Stimulated activated CD8-positive, alpha-beta memory T cell treated with anti-CD3 and anti-CD28 coated beads, Interleukin-15, amount 100 ng/mL, for 24 hours (primary cell): Measurements from ENCODE around the gene IDUA.

Experiments
- DNase-seq: peaks from one replicate; pipeline ENCODE4 v3.0.0-alpha.2; 2020; ENCODE audit warnings: low read depth

IDUA gene

DNA sequence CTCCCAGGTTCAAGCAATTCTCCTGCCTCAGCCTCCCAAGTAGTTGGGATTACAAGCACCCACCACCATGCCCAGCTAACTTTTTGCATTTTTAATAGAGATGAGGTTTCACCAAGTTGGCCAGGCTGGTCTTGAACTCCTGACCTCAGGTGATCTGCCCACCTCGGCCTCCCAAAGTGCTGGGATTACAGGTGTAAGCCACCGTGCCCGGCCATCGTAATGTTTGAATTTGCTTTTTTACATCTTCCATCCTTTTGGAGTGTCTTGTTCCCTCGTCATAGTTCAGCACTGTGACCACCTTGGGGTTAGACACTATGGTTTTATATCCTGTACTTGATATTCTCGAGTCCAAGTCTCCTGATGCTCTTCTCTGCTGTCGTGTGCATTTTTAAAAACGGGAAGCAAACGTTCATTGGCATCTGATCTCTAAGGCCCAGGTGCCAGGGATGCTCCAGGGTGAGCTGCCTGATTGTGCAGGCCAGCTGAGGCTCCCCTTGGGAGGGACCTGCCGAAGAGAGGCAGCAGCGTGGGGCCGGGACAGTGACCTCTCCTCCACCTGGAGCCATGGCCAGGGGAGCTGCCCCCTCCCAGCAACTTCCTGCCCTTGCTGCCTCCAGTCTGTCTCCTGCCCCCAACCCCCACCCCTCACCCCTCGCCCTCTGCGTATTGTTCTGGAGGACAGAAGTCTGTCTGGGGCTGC lies 30.2 kb upstream of the IDUA start:
- DNase-seq = no peak

GRCh38 chr4:957231-957580 lies 29.6 kb upstream of the IDUA start:
- no peak for DNase-seq

- no peak for DNase-seq
These were observed 29.1 kb upstream of the IDUA start for GRCh38 chr4:957581-958313.

- no peak for DNase-seq
These were observed 28.6 kb upstream of the IDUA start for GRCh38 chr4:958314-958665.

DNA sequence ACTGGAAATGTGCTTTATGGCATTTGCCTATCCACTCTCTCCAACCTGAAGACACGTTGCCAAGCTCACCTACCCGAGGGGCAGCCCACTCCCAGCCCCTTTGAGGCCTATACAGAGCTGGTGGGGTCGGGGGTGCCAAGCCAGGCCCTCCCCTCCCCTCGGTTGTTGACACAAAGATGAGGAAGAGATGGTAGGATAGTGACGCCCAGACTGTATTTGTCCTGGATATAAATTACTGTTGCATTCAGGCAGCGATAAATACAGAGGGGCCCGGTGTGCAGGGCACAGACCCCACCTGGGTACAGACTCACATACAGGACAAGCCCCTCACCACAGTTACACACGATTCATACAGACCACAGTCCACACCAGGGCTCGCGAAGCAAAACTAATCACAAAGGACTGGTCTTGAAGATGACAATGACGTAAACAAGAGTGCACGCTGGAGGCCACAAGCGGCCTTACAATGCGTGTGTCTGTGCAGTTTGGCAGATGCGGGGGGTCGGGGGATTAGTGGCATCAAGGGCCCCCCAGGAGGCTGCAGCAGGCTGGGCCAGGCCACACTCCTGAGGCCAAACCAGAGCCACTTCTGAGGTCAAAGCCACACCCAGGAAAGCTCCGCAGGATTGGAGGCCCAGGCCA lies 28.0 kb upstream of the IDUA start:
- DNase-seq = no peak

- no peak for DNase-seq
These were observed 27.3 kb upstream of the IDUA start for GRCh38 chr4:959338-960139.

DNA sequence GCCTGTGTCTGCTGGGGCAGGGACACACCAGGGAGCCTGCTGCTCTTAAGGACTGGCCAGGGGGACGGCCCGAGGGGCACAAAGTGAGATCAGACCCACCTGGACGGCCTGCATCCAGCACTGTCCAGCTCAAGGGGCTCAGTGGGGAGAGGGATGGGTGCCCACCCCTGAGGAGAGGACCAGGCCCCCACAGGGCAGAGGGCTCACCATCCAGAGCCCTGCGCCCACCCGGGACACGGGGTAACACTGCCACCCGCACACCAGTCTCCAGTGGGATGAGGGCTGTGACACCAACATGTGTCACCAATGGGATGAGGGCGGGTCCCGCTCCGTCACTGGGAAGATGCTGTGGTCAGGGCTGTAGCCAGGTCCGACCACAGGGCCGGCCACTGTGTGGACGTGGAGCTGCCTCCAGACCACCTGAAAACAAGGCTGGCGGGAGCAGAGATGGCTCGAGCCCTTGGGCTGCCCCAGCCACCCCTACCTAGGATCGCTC lies 26.7 kb upstream of the IDUA start:
- no peak for DNase-seq

GRCh38 chr4:960636-961350 lies 26.1 kb upstream of the IDUA start:
- no peak for DNase-seq

DNA sequence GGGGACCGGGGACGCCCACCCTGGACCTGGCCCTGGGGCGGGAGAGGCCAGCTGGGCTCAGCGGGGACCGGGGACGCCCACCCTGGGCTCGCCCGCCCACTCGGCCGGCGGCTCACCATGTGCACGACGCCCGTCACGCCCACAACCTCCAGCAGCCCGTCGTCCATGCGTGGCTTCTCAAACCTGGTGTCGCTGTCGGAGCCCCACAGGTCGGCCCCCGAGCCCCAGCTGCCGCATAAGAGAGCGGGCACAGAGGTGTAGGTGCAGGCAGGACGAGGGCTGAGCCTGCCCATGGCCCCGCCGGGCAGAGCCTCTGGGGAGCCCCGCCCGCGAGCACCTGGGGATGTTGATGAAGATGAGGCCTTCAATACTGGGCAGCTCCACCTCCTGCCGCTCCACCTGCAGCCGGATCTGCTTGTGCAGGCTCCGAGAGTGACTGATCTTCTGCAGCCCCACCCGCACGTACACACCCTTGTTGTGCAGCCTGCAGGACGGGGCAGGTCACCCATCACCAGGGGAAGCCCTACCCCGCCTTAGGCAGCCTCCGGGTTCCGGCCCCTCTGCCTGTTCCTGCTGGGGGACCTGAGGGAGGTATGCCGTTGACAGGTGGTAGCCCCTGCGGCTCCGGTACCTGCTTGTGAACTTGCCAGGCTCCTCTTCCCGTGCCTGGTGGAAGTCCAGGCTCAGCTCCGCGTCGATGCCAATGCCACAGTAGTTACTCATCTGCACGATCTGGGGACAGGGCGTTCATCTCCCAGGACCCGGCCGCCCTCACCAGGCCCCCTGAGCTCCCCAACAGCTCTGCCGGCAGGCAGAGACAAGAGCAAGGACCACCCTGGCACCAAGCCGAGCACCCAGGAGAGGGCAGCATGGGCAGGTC lies 25.3 kb upstream of the IDUA start:
- DNase-seq = no peak

DNA sequence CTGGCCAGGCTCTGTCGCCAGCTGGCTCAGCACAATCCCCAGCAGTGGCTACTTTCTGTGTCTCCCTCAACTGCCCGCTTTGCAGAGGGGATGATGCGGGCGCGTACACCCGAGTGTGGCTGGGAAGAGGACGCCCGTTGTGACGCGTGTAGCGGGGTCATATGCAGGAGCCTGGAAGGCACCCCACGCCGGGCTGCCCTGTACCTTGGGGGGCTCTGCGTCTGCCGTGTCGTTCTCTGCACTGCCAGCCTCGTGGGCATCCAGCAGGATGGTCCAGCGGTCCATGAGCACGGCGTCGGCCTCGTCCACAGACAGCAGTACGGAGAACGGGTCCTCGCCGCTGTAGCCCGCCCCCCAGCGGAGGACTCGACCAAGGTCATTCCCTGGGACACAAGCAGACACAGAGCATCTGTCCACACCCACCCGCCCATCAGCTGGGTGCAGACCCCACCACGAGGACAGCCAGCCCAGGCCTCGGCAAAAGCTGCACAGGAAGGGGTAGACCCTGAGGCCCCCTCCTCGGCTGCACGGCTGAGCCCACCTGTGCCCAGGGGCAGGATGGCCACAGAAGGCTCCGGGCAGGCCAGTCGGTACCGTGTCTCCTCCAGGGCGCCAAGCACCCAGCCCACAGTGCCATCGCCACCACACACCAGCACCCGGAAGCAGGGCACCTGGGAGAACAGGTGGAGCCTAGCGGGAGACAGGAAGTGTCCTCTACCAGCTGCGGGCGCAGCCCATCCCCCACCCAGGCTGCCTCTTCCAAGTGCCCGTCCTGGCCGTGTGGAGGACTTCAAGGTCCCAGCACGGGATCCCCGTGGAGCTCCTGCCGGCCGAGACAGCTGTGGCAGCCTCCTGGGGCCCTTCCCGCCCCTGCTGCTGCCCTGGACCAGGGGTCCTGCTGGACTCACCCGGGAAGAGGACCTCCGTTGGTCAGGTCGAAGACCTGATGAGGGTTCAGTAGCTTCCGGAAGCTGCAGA lies 24.3 kb upstream of the IDUA start:
- DNase-seq = no peak

GRCh38 chr4:963276-964225 lies 23.3 kb upstream of the IDUA start:
- DNase-seq = no peak

- DNase-seq = no peak
These were observed 22.4 kb upstream of the IDUA start for GRCh38 chr4:964346-965025.

- DNase-seq = no peak
These were observed 21.6 kb upstream of the IDUA start for GRCh38 chr4:965048-965765.

DNA sequence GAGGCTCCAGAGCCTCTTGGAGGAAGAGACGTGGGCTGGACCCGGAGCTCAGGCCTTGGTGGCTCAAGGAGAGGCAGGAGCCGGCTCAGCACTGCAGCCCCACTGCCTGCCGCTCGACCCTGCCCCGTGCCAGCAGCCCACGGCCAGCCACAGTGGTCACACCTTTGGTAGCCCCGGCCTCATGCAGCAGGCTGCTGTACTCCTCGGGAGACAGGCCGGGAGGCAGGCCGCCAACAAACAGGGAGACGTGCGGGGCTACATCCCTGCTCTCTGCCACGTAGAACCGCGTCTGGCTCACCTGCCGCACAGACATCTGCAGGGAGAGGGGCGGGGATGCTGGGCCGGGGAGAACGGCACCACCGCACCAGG lies 21.1 kb upstream of the IDUA start:
- DNase-seq = no peak

DNA sequence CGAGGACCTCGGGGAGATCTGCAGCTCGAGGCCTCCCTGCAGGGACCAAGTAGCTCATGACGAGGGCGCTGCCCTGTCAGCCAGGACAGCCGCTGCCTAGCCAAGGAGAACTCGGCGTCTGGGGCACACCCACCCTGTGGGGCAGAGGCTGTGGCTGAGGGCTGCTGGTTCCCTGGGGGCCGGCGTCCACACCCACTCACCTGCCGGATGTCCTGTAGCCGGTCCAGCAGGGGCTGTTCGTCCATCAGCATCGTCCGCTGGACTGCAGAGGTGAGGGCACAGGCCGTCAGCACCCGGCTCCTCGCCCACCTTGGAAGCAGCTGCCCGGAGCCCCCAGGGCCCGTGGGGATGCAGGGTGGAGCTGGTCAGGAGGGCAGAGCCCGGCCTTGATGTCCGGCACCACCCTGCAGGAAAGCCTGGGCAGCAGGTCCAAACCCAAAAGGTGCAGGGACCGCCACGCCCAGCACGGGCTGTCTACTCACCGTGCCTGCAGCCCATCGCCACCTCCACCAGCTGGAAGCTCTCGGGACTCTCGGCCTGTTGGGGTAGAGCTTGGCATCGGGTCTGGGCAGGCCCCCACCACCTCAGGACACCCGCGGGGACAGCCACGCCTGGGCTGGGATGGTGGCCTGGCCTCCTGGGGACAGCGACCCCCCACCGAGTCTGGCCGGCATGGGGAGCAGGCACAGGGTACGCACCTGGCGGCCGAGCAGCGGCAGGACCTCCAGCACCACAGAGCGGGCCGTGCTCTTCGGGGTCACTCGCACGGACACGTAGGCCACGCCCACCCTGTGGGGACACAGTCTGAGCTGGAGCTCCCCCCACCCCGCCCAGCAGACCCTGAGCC lies 20.4 kb upstream of the IDUA start:
- DNase-seq = no peak
